ENCODE results near the gene MTMR2. TPM values are rescaled to one million over a fixed set of nuclear protein-coding genes. Genes with fewer than 3 reads are reported as not detected.
"Not testable (repeated sequence)": the region's sequence is repeated elsewhere in the genome, so short reads cannot be mapped to it uniquely, and the experiment has no call there.

The MTMR2 gene
- polyA plus RNA-seq, 3 donors, result 1.9 to 5.1 (median 2.6) TPM

GRCh38 chr11:95854362-95854761 is 69.5 kb downstream of the MTMR2 start:
- H4K20me1 ChIP-seq (ENCODE audit: insufficient read depth, low read length); H3K4me2 ChIP-seq (replicated peaks; ENCODE audit: extremely low read depth, low read length, poor library complexity, severe bottlenecking); H3K27ac ChIP-seq (ENCODE audit: low read depth in 1 of 2, low read length in 2 of 2); H3K4me3 Mint-ChIP-seq; H3K9ac ChIP-seq (ENCODE audit: insufficient read depth, low read length, poor library complexity, severe bottlenecking); H3K36me3 Mint-ChIP-seq; H3K27me3 Mint-ChIP-seq (ENCODE audit: low read depth in 3 of 3); DNase-seq; H3K9me3 Mint-ChIP-seq; H2AFZ ChIP-seq (ENCODE audit: insufficient read depth, low read depth, low read length, poor library complexity, severe bottlenecking); intact Hi-C loops (cut with micrococcal nuclease); H3K27me3 ChIP-seq (ENCODE audit: control insufficient read depth in 2 of 2, insufficient read depth in 2 of 2, low read length in 2 of 2); H3K79me2 ChIP-seq (ENCODE audit: insufficient read depth, low read length); H3K36me3 ChIP-seq (replicated peaks in 1 of 2; ENCODE audit: control insufficient read depth in 1 of 2, insufficient read depth in 2 of 2, low read length in 2 of 2); H3K9me3 ChIP-seq (replicated peaks in 1 of 2; ENCODE audit: control insufficient read depth in 1 of 2, insufficient read depth in 1 of 2, low read length in 2 of 2); H3K4me3 ChIP-seq (replicated peaks in 1 of 3; ENCODE audit: low read depth in 2 of 3, low read length in 3 of 3); H3K4me1 Mint-ChIP-seq; H3K4me1 ChIP-seq (ENCODE audit: control insufficient read depth in 1 of 2, insufficient read depth in 2 of 2, low read length in 2 of 2); H3K27ac Mint-ChIP-seq: not testable (repeated sequence)
- WGBS (ENCODE audit: insufficient coverage), result 96% methylated on average over 4 of the region's 5 CpGs

GRCh38 chr11:95853862-95854261 is 70.0 kb downstream of the MTMR2 start:
- intact Hi-C loops (cut with micrococcal nuclease), result no loop called here
- no peak for DNase-seq
- Mint-ChIP-seq H3K4me1 (no peaks in the 10 kb centered on the region), H3K4me3 (no peak overlapping the region), H3K27me3 (ENCODE audit: low read depth in 3 of 3) (peaks cover 0 to 4% (median 0%) of the 10 kb centered on the region in 3 donors), H3K36me3 (peaks cover 3 to 8% of the 10 kb centered on the region in 2 donors), H3K9me3 (no peaks in the 10 kb centered on the region), H3K27ac (no peak overlapping the region)
- H4K20me1 ChIP-seq (ENCODE audit: insufficient read depth, low read length), result no peaks in the 10 kb centered on the region
- H3K36me3 ChIP-seq (replicated peaks in 1 of 2; ENCODE audit: control insufficient read depth in 1 of 2, insufficient read depth in 2 of 2, low read length in 2 of 2), result peaks cover 0 to 5% of the 10 kb centered on the region in 2 donors
- WGBS (ENCODE audit: insufficient coverage), result no CpG with 5 or more reads among the region's 2 CpGs
- no peaks in the 10 kb centered on the region for H3K27me3 ChIP-seq (ENCODE audit: control insufficient read depth in 2 of 2, insufficient read depth in 2 of 2, low read length in 2 of 2)
- no peak overlapping the region for H3K4me3 ChIP-seq (replicated peaks in 1 of 3; ENCODE audit: low read depth in 2 of 3, low read length in 3 of 3)
- H3K9me3 ChIP-seq (replicated peaks in 1 of 2; ENCODE audit: control insufficient read depth in 1 of 2, insufficient read depth in 1 of 2, low read length in 2 of 2), result no peaks in the 10 kb centered on the region
- H3K4me2 ChIP-seq (replicated peaks; ENCODE audit: extremely low read depth, low read length, poor library complexity, severe bottlenecking), result no peak overlapping the region
- H3K4me1 ChIP-seq (ENCODE audit: control insufficient read depth in 1 of 2, insufficient read depth in 2 of 2, low read length in 2 of 2), result no peaks in the 10 kb centered on the region
- no peak for TF ChIP-seq CTCF (IDR thresholded peaks at IDR 0.05)
- H2AFZ ChIP-seq (ENCODE audit: insufficient read depth, low read depth, low read length, poor library complexity, severe bottlenecking), result no peak overlapping the region
- H3K79me2 ChIP-seq (ENCODE audit: insufficient read depth, low read length), result no peaks in the 10 kb centered on the region
- no peak overlapping the region for H3K27ac ChIP-seq (ENCODE audit: low read depth in 1 of 2, low read length in 2 of 2)
- H3K9ac ChIP-seq (ENCODE audit: insufficient read depth, low read length, poor library complexity, severe bottlenecking), result no peak overlapping the region

Measured in CD14-positive monocyte (primary cell).